ENCODE results near the gene FAM174B. TPM values are rescaled to one million over a fixed set of nuclear protein-coding genes. Genes with fewer than 3 reads are reported as not detected.

FAM174B gene
- total and polyA plus RNA-seq, 2 donors (not counting 1 experiment from before 2014, with no cell fraction given) = 0.03 to 1.9 TPM

- Histone ChIP-seq H3K27ac (ENCODE audit: low read length in 2 of 2) (no peak overlapping the region), H3K4me1 (ENCODE audit: control insufficient read depth in 2 of 2, insufficient read depth in 2 of 2, low read length in 2 of 2) (no peaks in the 10 kb centered on the region), H3K4me3 (ENCODE audit: control extremely low read depth in 1 of 5, extremely low read depth in 1 of 5, insufficient read depth in 1 of 5, low read depth in 2 of 5, low read length in 4 of 5) (no peak overlapping the region), H3K9ac (ENCODE audit: low read length) (no peak overlapping the region), H3K27me3 (replicated peaks in 1 of 4; ENCODE audit: control extremely low read depth in 1 of 4, control insufficient read depth in 3 of 4, insufficient read depth in 4 of 4, low read length in 3 of 4) (peaks cover 0 to 3% (median 1%) of the 10 kb centered on the region in 4 experiments), H3K9me3 (ENCODE audit: control extremely low read depth in 1 of 3, control insufficient read depth in 2 of 3, insufficient read depth in 1 of 3, low read length in 2 of 3) (no peaks in the 10 kb centered on the region), H2AFZ (ENCODE audit: insufficient read depth, low read depth, low read length, poor library complexity, severe bottlenecking) (no peak overlapping the region), H3K4me2 (replicated peaks; ENCODE audit: low read depth, low read length, poor library complexity, severe bottlenecking) (no peak overlapping the region), H4K20me1 (ENCODE audit: control insufficient read depth, insufficient read depth, low read length, poor library complexity, severe bottlenecking) (no peaks in the 10 kb centered on the region), H3K79me2 (ENCODE audit: control insufficient read depth, insufficient read depth, low read length) (no peaks in the 10 kb centered on the region), H3K36me3 (replicated peaks in 1 of 2; ENCODE audit: control extremely low read depth in 1 of 2, control insufficient read depth in 1 of 2, extremely low read depth in 1 of 2, insufficient read depth in 2 of 2, low read length in 1 of 2) (no peaks in the 10 kb centered on the region)
- H3K4me3 Mint-ChIP-seq = no peak overlapping the region
- peaks cover 2% of the 10 kb centered on the region for H3K9me3 Mint-ChIP-seq (ENCODE audit: insufficient read depth)
- CTCF ChIA-PET = no interaction called here
- H3K27ac Mint-ChIP-seq = no peak overlapping the region
- no peak for TF ChIP-seq EZH2 (IDR thresholded peaks at IDR 0.05; ENCODE audit: borderline replicate concordance, insufficient read depth, low read depth, low read length, poor library complexity, severe bottlenecking)
- no peak for TF ChIP-seq CTCF (IDR thresholded peaks at IDR 0.05)
- POLR2A ChIA-PET = no interaction called here
- DNase-seq = no peak
- peaks cover 39% of the 10 kb centered on the region for H3K27me3 Mint-ChIP-seq
- no peaks in the 10 kb centered on the region for H3K4me1 Mint-ChIP-seq
- WGBS (ENCODE audit: insufficient coverage) = no CpG with 5 or more reads among the region's 2 CpGs
- intact Hi-C loops (cut with micrococcal nuclease) = no loop called here
- no peak for ATAC-seq (ENCODE audit: low read depth)
These were observed 21.0 kb upstream of the FAM174B start for GRCh38 chr15:92676561-92676960.

DNA sequence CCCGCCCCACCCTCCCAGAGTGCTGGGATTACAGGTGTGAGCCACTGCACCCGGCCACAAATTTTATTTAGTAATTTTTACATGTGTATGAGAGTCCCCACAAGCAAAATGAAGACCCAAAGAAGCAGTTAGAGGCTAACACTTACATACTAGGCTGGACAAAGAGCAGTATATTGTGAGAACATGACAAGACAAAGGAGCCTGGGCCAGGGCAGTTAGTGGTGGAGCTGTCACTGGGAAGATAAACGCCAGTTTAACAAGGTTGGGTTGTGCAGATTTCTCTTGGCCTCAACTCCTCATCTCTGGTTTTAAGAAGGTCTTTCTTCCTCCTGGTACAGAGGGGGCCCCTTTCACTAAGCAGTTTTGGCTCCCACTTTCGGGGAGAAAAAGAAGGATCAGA, 19.9 kb upstream of the FAM174B start:
- H3K4me3 ChIP-seq (ENCODE audit: control extremely low read depth in 1 of 5, extremely low read depth in 1 of 5, insufficient read depth in 1 of 5, low read depth in 2 of 5, low read length in 4 of 5) = no peak overlapping the region
- H3K4me2 ChIP-seq (replicated peaks; ENCODE audit: low read depth, low read length, poor library complexity, severe bottlenecking) = no peak overlapping the region
- Mint-ChIP-seq H3K27ac (no peak overlapping the region), H3K9me3 (ENCODE audit: insufficient read depth) (peaks cover 2% of the 10 kb centered on the region), H3K27me3 (peaks cover 37% of the 10 kb centered on the region), H3K4me1 (no peaks in the 10 kb centered on the region), H3K4me3 (no peak overlapping the region)
- ATAC-seq (ENCODE audit: low read depth) (no peak), DNase-seq (no peak)
- H2AFZ ChIP-seq (ENCODE audit: insufficient read depth, low read depth, low read length, poor library complexity, severe bottlenecking) = no peak overlapping the region
- no peaks in the 10 kb centered on the region for H3K4me1 ChIP-seq (ENCODE audit: control insufficient read depth in 2 of 2, insufficient read depth in 2 of 2, low read length in 2 of 2)
- intact Hi-C loops (cut with micrococcal nuclease) = no loop called here
- TF ChIP-seq CTCF (IDR thresholded peaks at IDR 0.05) (no peak), EZH2 (IDR thresholded peaks at IDR 0.05; ENCODE audit: borderline replicate concordance, insufficient read depth, low read depth, low read length, poor library complexity, severe bottlenecking) (no peak)
- WGBS (ENCODE audit: insufficient coverage) = 100% methylated on average over 1 of the region's 4 CpGs
- no peak overlapping the region for H3K27ac ChIP-seq (ENCODE audit: low read length in 2 of 2)
- CTCF ChIA-PET = no interaction called here
- no peaks in the 10 kb centered on the region for H3K36me3 ChIP-seq (replicated peaks in 1 of 2; ENCODE audit: control extremely low read depth in 1 of 2, control insufficient read depth in 1 of 2, extremely low read depth in 1 of 2, insufficient read depth in 2 of 2, low read length in 1 of 2)
- no peaks in the 10 kb centered on the region for H3K79me2 ChIP-seq (ENCODE audit: control insufficient read depth, insufficient read depth, low read length)
- H3K9ac ChIP-seq (ENCODE audit: low read length) = no peak overlapping the region
- POLR2A ChIA-PET = no interaction called here
- no peaks in the 10 kb centered on the region for H3K9me3 ChIP-seq (ENCODE audit: control extremely low read depth in 1 of 3, control insufficient read depth in 2 of 3, insufficient read depth in 1 of 3, low read length in 2 of 3)
- peaks cover 0 to 3% (median 1%) of the 10 kb centered on the region in 4 experiments for H3K27me3 ChIP-seq (replicated peaks in 1 of 4; ENCODE audit: control extremely low read depth in 1 of 4, control insufficient read depth in 3 of 4, insufficient read depth in 4 of 4, low read length in 3 of 4)
- H4K20me1 ChIP-seq (ENCODE audit: control insufficient read depth, insufficient read depth, low read length, poor library complexity, severe bottlenecking) = no peaks in the 10 kb centered on the region
